ENCODE measurements around the gene ZNF860.
"Not testable (repeated sequence)": the region's sequence is repeated elsewhere in the genome, so short reads cannot be mapped to it uniquely, and the experiment has no call there.

The ZNF860 gene

GRCh38 chr3:31977736-31978135 lies 3.8 kb upstream of the ZNF860 start:
- Histone ChIP-seq H3K4me1 (ENCODE audit: control insufficient read depth, insufficient read depth, low read length) (peaks cover 5% of the 10 kb centered on the region), H3K27me3 (replicated peaks; ENCODE audit: control insufficient read depth, insufficient read depth, low read length) (no peaks in the 10 kb centered on the region), H3K9ac (ENCODE audit: low read length) (no peak overlapping the region), H3K4me3 (ENCODE audit: low read length) (no peak overlapping the region), H3K9me3 (ENCODE audit: control insufficient read depth, low read length) (no peaks in the 10 kb centered on the region), H3K36me3 (ENCODE audit: control insufficient read depth, insufficient read depth, low read length, severe bottlenecking) (no peaks in the 10 kb centered on the region)
- peak; percentile 29 for DNase-seq (ENCODE audit: low read depth)

- Histone ChIP-seq H3K9me3 (ENCODE audit: control insufficient read depth, low read length) (peaks cover 3% of the 10 kb centered on the region), H3K27me3 (replicated peaks; ENCODE audit: control insufficient read depth, insufficient read depth, low read length) (no peaks in the 10 kb centered on the region), H3K4me3 (ENCODE audit: low read length) (no peak overlapping the region), H3K9ac (ENCODE audit: low read length) (no peak overlapping the region), H3K4me1 (ENCODE audit: control insufficient read depth, insufficient read depth, low read length) (peaks cover 5% of the 10 kb centered on the region), H3K36me3 (ENCODE audit: control insufficient read depth, insufficient read depth, low read length, severe bottlenecking) (no peaks in the 10 kb centered on the region)
- no peak for DNase-seq (ENCODE audit: low read depth)
Measured at GRCh38 chr3:31978553-31978952, 3.0 kb upstream of the ZNF860 start.

GRCh38 chr3:31979001-31979697 lies 2.4 kb upstream of the ZNF860 start:
- peaks cover 5% of the 10 kb centered on the region for H3K4me1 ChIP-seq (ENCODE audit: control insufficient read depth, insufficient read depth, low read length)
- no peak for DNase-seq (ENCODE audit: low read depth)
- no peaks in the 10 kb centered on the region for H3K27me3 ChIP-seq (replicated peaks; ENCODE audit: control insufficient read depth, insufficient read depth, low read length)
- H3K9me3 ChIP-seq (ENCODE audit: control insufficient read depth, low read length) = peaks cover 4% of the 10 kb centered on the region
- peak overlapping the region; percentile 91 for H3K4me3 ChIP-seq (ENCODE audit: low read length)
- H3K9ac ChIP-seq (ENCODE audit: low read length) = no peak overlapping the region
- no peaks in the 10 kb centered on the region for H3K36me3 ChIP-seq (ENCODE audit: control insufficient read depth, insufficient read depth, low read length, severe bottlenecking)

GRCh38 chr3:31980530-31981205 lies 882 bp upstream of the ZNF860 start:
- peak overlapping the region; percentile 71 for H3K9ac ChIP-seq (ENCODE audit: low read length)
- H3K4me3 ChIP-seq (ENCODE audit: low read length) = peak overlapping the region; percentile 91
- no peaks in the 10 kb centered on the region for H3K36me3 ChIP-seq (ENCODE audit: control insufficient read depth, insufficient read depth, low read length, severe bottlenecking)
- H3K9me3 ChIP-seq (ENCODE audit: control insufficient read depth, low read length) = peaks cover 4% of the 10 kb centered on the region
- H3K4me1 ChIP-seq (ENCODE audit: control insufficient read depth, insufficient read depth, low read length) = peaks cover 5% of the 10 kb centered on the region
- H3K27me3 ChIP-seq (replicated peaks; ENCODE audit: control insufficient read depth, insufficient read depth, low read length) = no peaks in the 10 kb centered on the region
- peak; percentile 65 for DNase-seq (ENCODE audit: low read depth)

GRCh38 chr3:31984321-31984720 lies 2.8 kb downstream of the ZNF860 start:
- DNase-seq (ENCODE audit: low read depth) = no peak
- Histone ChIP-seq H3K4me3 (ENCODE audit: low read length) (no peak overlapping the region), H3K4me1 (ENCODE audit: control insufficient read depth, insufficient read depth, low read length) (peaks cover 4% of the 10 kb centered on the region), H3K36me3 (ENCODE audit: control insufficient read depth, insufficient read depth, low read length, severe bottlenecking) (no peaks in the 10 kb centered on the region), H3K27me3 (replicated peaks; ENCODE audit: control insufficient read depth, insufficient read depth, low read length) (no peaks in the 10 kb centered on the region), H3K9ac (ENCODE audit: low read length) (no peak overlapping the region), H3K9me3 (ENCODE audit: control insufficient read depth, low read length) (peaks cover 28% of the 10 kb centered on the region)

GRCh38 chr3:31985831-31986230 lies 4.3 kb downstream of the ZNF860 start:
- DNase-seq (ENCODE audit: low read depth) = no peak
- no peak overlapping the region for H3K9ac ChIP-seq (ENCODE audit: low read length)
- no peaks in the 10 kb centered on the region for H3K36me3 ChIP-seq (ENCODE audit: control insufficient read depth, insufficient read depth, low read length, severe bottlenecking)
- H3K9me3 ChIP-seq (ENCODE audit: control insufficient read depth, low read length) = peaks cover 43% of the 10 kb centered on the region
- no peaks in the 10 kb centered on the region for H3K4me1 ChIP-seq (ENCODE audit: control insufficient read depth, insufficient read depth, low read length)
- H3K4me3 ChIP-seq (ENCODE audit: low read length) = no peak overlapping the region
- no peaks in the 10 kb centered on the region for H3K27me3 ChIP-seq (replicated peaks; ENCODE audit: control insufficient read depth, insufficient read depth, low read length)

GRCh38 chr3:31988271-31988670 lies 6.7 kb downstream of the ZNF860 start:
- Histone ChIP-seq H3K9ac (ENCODE audit: low read length) (no peak overlapping the region), H3K36me3 (ENCODE audit: control insufficient read depth, insufficient read depth, low read length, severe bottlenecking) (no peaks in the 10 kb centered on the region), H3K4me1 (ENCODE audit: control insufficient read depth, insufficient read depth, low read length) (no peaks in the 10 kb centered on the region), H3K4me3 (ENCODE audit: low read length) (no peak overlapping the region), H3K27me3 (replicated peaks; ENCODE audit: control insufficient read depth, insufficient read depth, low read length) (no peaks in the 10 kb centered on the region), H3K9me3 (ENCODE audit: control insufficient read depth, low read length) (peaks cover 63% of the 10 kb centered on the region)
- DNase-seq (ENCODE audit: low read depth) = no peak

- H3K4me1 ChIP-seq (ENCODE audit: control insufficient read depth, insufficient read depth, low read length) = not testable (repeated sequence)
Measured at GRCh38 chr3:31992995-31993394, 11.4 kb downstream of the ZNF860 start.

GRCh38 chr3:31993843-31994242 lies 12.3 kb downstream of the ZNF860 start:
- DNase-seq (ENCODE audit: low read depth) = no peak
- peaks cover 79% of the 10 kb centered on the region for H3K9me3 ChIP-seq (ENCODE audit: control insufficient read depth, low read length)
- H3K9ac ChIP-seq (ENCODE audit: low read length) = no peak overlapping the region
- H3K36me3 ChIP-seq (ENCODE audit: control insufficient read depth, insufficient read depth, low read length, severe bottlenecking) = no peaks in the 10 kb centered on the region
- no peaks in the 10 kb centered on the region for H3K4me1 ChIP-seq (ENCODE audit: control insufficient read depth, insufficient read depth, low read length)
- peaks cover 12% of the 10 kb centered on the region for H3K27me3 ChIP-seq (replicated peaks; ENCODE audit: control insufficient read depth, insufficient read depth, low read length)
- no peak overlapping the region for H3K4me3 ChIP-seq (ENCODE audit: low read length)

More at GRCh38 chr3:31992995-31993394, 11.4 kb downstream of the ZNF860 start:
- not testable (repeated sequence) for H3K4me3 ChIP-seq (ENCODE audit: low read length); H3K36me3 ChIP-seq (ENCODE audit: control insufficient read depth, insufficient read depth, low read length, severe bottlenecking); DNase-seq (ENCODE audit: low read depth); H3K9ac ChIP-seq (ENCODE audit: low read length)
- Histone ChIP-seq H3K9me3 (ENCODE audit: control insufficient read depth, low read length) (peaks cover 79% of the 10 kb centered on the region), H3K27me3 (replicated peaks; ENCODE audit: control insufficient read depth, insufficient read depth, low read length) (peaks cover 12% of the 10 kb centered on the region)

- not testable (repeated sequence) for H3K36me3 ChIP-seq (ENCODE audit: control insufficient read depth, insufficient read depth, low read length, severe bottlenecking); H3K9ac ChIP-seq (ENCODE audit: low read length); DNase-seq (ENCODE audit: low read depth); H3K4me3 ChIP-seq (ENCODE audit: low read length); H3K4me1 ChIP-seq (ENCODE audit: control insufficient read depth, insufficient read depth, low read length)
- Histone ChIP-seq H3K9me3 (ENCODE audit: control insufficient read depth, low read length) (peaks cover 68% of the 10 kb centered on the region), H3K27me3 (replicated peaks; ENCODE audit: control insufficient read depth, insufficient read depth, low read length) (peaks cover 12% of the 10 kb centered on the region)
Measured at GRCh38 chr3:31995026-31995425, 13.5 kb downstream of the ZNF860 start.

GRCh38 chr3:31996195-31996594 lies 14.6 kb downstream of the ZNF860 start:
- no peak overlapping the region for H3K4me3 ChIP-seq (ENCODE audit: low read length)
- no peak overlapping the region for H3K9ac ChIP-seq (ENCODE audit: low read length)
- DNase-seq (ENCODE audit: low read depth) = no peak

More at GRCh38 chr3:31996195-31996594, 14.6 kb downstream of the ZNF860 start:
- Histone ChIP-seq H3K27me3 (replicated peaks; ENCODE audit: control insufficient read depth, insufficient read depth, low read length) (peaks cover 12% of the 10 kb centered on the region), H3K9me3 (ENCODE audit: control insufficient read depth, low read length) (peaks cover 56% of the 10 kb centered on the region), H3K36me3 (ENCODE audit: control insufficient read depth, insufficient read depth, low read length, severe bottlenecking) (no peaks in the 10 kb centered on the region), H3K4me1 (ENCODE audit: control insufficient read depth, insufficient read depth, low read length) (no peaks in the 10 kb centered on the region)

Measured in adipocyte (in vitro differentiated cells).